Measurements from ENCODE around the gene SIRT2. TPM values are rescaled to one million over a fixed set of nuclear protein-coding genes. Genes with fewer than 3 reads are reported as not detected.
"Not testable (repeated sequence)": the region's sequence is repeated elsewhere in the genome, so short reads cannot be mapped to it uniquely, and the experiment has no call there.

SIRT2 gene
- total RNA-seq, 2 donors from 2014 or later, result 28.0 to 32.9 TPM

DNA sequence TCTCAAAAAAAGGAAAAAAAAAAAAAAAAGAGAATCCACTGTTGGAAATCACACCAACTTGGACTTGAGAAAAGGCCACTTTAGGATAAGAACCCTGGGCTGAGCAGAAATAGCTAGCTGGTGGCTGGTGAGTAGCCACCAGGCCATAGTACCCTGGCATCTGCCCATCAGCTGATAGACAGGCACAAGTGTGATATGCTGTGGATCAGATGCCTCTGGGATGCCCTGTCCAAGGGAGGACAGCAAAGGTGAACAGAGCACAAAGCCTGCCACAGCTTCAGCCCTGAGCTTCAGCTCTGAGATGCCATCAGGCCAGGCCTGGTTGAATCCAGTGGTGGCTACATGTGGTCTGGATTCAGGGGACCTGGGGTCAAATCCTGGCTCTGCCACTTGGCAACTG, 8.7 kb downstream of the SIRT2 start:
- Histone ChIP-seq H3K4me3 (no peak overlapping the region), H3K27me3 (no peaks in the 10 kb centered on the region), H3K9ac (ENCODE audit: low read depth in 2 of 2, low read length in 2 of 2) (no peak overlapping the region), H3K9me3 (no peaks in the 10 kb centered on the region), H3K36me3 (no peaks in the 10 kb centered on the region), H3K27ac (no peak overlapping the region), H3K4me1 (no peaks in the 10 kb centered on the region)
- intact Hi-C loops (cut with DNase I), result no loop called here
- no peak for DNase-seq
- TF ChIP-seq CTCF (IDR thresholded peaks at IDR 0.05), result no peak

GRCh38 chr19:38889803-38890202, 9.6 kb downstream of the SIRT2 start:
- H3K27me3 ChIP-seq, result no peaks in the 10 kb centered on the region
- H3K9me3 ChIP-seq, result no peaks in the 10 kb centered on the region
- DNase-seq, result no peak
- H3K9ac ChIP-seq (ENCODE audit: low read depth in 2 of 2, low read length in 2 of 2), result no peak overlapping the region
- no peaks in the 10 kb centered on the region for H3K36me3 ChIP-seq
- H3K4me3 ChIP-seq, result no peak overlapping the region
- TF ChIP-seq CTCF (IDR thresholded peaks at IDR 0.05), result no peak
- intact Hi-C loops (cut with DNase I), result no loop called here
- no peak overlapping the region for H3K27ac ChIP-seq
- no peaks in the 10 kb centered on the region for H3K4me1 ChIP-seq

DNA sequence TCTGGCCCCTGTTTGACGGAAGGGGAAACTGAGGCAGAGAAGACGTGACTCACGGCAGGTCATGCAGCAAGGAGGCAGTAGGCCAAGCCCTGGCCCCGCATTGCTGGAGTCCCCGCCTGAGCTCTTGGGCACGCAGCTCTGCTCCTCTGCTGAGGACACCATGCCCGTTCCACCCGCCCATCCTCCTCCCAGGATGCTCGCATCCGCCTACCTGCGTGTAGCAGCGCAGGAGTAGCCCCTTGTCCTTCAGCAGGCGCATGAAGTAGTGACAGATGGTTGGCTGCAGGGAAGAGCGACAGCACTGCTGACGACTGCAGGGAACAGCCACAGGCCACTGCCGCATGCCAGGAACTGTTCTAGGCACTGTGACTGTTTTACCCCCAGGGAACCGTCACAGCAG, 10.5 kb downstream of the SIRT2 start:
- H3K9ac ChIP-seq (ENCODE audit: low read depth in 2 of 2, low read length in 2 of 2), result no peak overlapping the region
- intact Hi-C loops (cut with DNase I), result no loop called here
- no peaks in the 10 kb centered on the region for H3K4me1 ChIP-seq
- no peak overlapping the region for H3K4me3 ChIP-seq
- no peak overlapping the region for H3K27ac ChIP-seq
- H3K9me3 ChIP-seq, result no peaks in the 10 kb centered on the region
- no peaks in the 10 kb centered on the region for H3K27me3 ChIP-seq
- no peaks in the 10 kb centered on the region for H3K36me3 ChIP-seq
- DNase-seq, result no peak
- TF ChIP-seq CTCF (IDR thresholded peaks at IDR 0.05), result no peak

DNA sequence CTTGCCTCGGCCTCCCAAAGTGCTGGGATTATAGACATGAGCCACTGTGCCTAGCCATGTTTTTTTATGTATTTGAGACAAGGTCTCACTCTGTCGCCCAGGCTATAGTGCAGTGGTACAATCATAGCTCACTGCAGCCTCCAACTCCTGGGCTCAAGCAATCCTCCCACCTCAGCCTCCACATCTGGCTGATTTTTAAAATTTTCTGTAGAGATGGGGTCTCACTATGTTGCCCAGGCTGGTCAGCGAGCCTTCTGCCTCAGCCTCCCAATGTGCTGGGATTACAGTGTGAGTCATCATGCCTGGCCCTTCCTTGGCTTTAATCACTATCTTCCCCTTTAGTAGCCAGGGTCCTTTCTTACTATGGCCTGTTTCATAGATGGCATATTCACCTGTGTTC, 14.7 kb downstream of the SIRT2 start:
- H3K9me3 ChIP-seq; H3K27me3 ChIP-seq; H3K4me1 ChIP-seq; H3K36me3 ChIP-seq; H3K27ac ChIP-seq; intact Hi-C loops (cut with DNase I); DNase-seq; H3K9ac ChIP-seq (ENCODE audit: low read depth in 2 of 2, low read length in 2 of 2); H3K4me3 ChIP-seq: not testable (repeated sequence)

GRCh38 chr19:38883286-38883685, 16.1 kb downstream of the SIRT2 start:
- Histone ChIP-seq H3K9ac (ENCODE audit: low read depth in 2 of 2, low read length in 2 of 2) (no peak overlapping the region), H3K27ac (no peak overlapping the region), H3K36me3 (no peaks in the 10 kb centered on the region), H3K4me1 (peaks cover 4% of the 10 kb centered on the region), H3K9me3 (no peaks in the 10 kb centered on the region), H3K4me3 (no peak overlapping the region), H3K27me3 (no peaks in the 10 kb centered on the region)
- no peak for TF ChIP-seq CTCF (IDR thresholded peaks at IDR 0.05)
- no peak for DNase-seq
- intact Hi-C loops (cut with DNase I), result no loop called here

GRCh38 chr19:38880882-38881609, 18.4 kb downstream of the SIRT2 start:
- intact Hi-C loops (cut with DNase I), result no loop called here
- H3K9ac ChIP-seq (ENCODE audit: low read depth in 2 of 2, low read length in 2 of 2), result no peak overlapping the region
- no peak overlapping the region for H3K4me3 ChIP-seq
- peaks cover 5% of the 10 kb centered on the region for H3K4me1 ChIP-seq
- no peak for TF ChIP-seq CTCF (IDR thresholded peaks at IDR 0.05)
- H3K27ac ChIP-seq, result no peak overlapping the region
- H3K9me3 ChIP-seq, result no peaks in the 10 kb centered on the region
- no peaks in the 10 kb centered on the region for H3K27me3 ChIP-seq
- no peaks in the 10 kb centered on the region for H3K36me3 ChIP-seq
- DNase-seq, result no peak

Data from colonic mucosa (tissue), 4 donors.